ENCODE results near the gene LEUTX.
"Not testable (repeated sequence)": the region's sequence is repeated elsewhere in the genome, so short reads cannot be mapped to it uniquely, and the experiment has no call there.

LEUTX gene

DNA sequence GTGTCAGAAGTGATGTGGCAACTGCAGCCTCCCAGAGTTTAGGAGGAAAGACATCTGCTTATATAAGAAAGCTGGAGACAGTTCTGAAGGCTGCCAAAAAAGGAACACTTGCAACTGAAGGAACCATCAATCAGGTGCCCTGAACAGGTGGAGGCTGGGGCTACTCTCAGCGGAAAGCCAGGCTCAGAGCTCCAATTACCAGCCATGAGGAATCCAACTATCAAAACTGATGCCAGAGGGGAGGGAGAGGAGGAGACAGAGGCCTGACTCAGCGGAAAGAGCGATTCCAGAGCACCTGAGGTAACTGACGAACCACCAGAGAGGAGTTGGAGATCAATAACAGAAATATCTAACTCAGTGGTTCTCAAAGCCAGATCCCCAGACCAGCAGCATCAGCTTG lies 24.3 kb downstream of the LEUTX start:
- H3K4me3 ChIP-seq: no peak overlapping the region
- H3K4me1 ChIP-seq: no peaks in the 10 kb centered on the region
- H3K9me3 ChIP-seq: no peaks in the 10 kb centered on the region
- TF ChIP-seq, protein P1, sequence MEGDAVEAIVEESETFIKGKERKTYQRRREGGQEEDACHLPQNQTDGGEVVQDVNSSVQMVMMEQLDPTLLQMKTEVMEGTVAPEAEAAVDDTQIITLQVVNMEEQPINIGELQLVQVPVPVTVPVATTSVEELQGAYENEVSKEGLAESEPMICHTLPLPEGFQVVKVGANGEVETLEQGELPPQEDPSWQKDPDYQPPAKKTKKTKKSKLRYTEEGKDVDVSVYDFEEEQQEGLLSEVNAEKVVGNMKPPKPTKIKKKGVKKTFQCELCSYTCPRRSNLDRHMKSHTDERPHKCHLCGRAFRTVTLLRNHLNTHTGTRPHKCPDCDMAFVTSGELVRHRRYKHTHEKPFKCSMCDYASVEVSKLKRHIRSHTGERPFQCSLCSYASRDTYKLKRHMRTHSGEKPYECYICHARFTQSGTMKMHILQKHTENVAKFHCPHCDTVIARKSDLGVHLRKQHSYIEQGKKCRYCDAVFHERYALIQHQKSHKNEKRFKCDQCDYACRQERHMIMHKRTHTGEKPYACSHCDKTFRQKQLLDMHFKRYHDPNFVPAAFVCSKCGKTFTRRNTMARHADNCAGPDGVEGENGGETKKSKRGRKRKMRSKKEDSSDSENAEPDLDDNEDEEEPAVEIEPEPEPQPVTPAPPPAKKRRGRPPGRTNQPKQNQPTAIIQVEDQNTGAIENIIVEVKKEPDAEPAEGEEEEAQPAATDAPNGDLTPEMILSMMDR (IDR thresholded peaks at IDR 0.05): no peak
- no peaks in the 10 kb centered on the region for H3K36me3 ChIP-seq
- intact Hi-C loops (cut with DNase I; ENCODE audit: low total_unique reads): no loop called here
- no peak for DNase-seq
- H3K27me3 ChIP-seq: peaks cover 0 to 15% of the 10 kb centered on the region in 2 donors
- H3K27ac ChIP-seq: no peak overlapping the region

DNA sequence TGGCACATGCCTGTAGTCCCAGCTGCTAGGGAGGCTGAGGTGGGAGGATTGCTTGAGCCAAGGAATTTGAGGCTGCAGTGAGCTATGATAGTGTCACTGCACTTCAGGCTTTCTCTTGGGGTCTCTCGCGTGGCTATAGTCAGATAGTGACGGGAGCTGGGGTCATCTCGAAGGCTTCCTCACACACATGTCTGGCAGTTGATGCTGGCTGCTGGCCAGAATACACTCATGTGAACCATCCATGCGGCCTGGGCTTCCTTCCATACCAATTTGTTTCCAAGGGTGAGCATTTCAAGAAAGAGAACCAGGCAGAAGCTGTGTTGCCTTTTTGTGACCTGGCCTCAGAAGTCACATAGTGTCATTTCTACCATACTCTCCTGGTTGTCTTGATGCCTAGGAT lies 26.4 kb downstream of the LEUTX start:
- Histone ChIP-seq H3K4me1 (no peaks in the 10 kb centered on the region), H3K27ac (no peak overlapping the region), H3K27me3 (peaks cover 0 to 15% of the 10 kb centered on the region in 2 donors), H3K4me3 (no peak overlapping the region), H3K9me3 (no peaks in the 10 kb centered on the region), H3K36me3 (no peaks in the 10 kb centered on the region)
- intact Hi-C loops (cut with DNase I; ENCODE audit: low total_unique reads): no loop called here
- TF ChIP-seq, protein P1 (IDR thresholded peaks at IDR 0.05): no peak
- DNase-seq: no peak

DNA sequence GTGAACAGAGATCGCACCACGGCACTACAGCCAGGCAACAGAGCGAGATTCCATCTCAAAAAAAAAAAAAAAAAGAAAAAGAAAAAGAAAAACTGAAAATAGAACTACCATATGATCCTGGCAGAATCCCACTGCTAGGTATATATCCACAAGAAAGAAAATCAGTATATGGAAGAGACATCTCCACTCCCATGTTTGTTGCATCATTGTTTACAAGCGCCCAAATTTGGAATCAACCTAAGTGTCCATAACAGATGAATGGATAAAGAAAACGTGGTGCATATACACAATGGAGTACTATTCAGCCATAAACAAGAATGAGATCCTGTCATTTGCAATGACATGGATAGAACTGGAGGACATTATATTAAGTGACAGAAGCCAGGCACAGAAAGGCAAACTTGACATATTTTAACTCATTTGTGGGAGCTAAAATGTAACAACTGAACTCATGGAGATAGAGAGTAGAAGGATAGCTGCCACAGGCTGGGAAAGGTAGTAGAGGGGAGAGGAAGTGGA lies 29.3 kb downstream of the LEUTX start:
- no peaks in the 10 kb centered on the region for H3K4me1 ChIP-seq
- no peaks in the 10 kb centered on the region for H3K36me3 ChIP-seq
- H3K9me3 ChIP-seq: no peaks in the 10 kb centered on the region
- intact Hi-C loops (cut with DNase I; ENCODE audit: low total_unique reads): no loop called here
- TF ChIP-seq, protein P1 (IDR thresholded peaks at IDR 0.05): no peak
- H3K27me3 ChIP-seq: peaks cover 0 to 8% of the 10 kb centered on the region in 2 donors
- no peak overlapping the region for H3K27ac ChIP-seq
- H3K4me3 ChIP-seq: no peak overlapping the region
- DNase-seq: no peak

DNA sequence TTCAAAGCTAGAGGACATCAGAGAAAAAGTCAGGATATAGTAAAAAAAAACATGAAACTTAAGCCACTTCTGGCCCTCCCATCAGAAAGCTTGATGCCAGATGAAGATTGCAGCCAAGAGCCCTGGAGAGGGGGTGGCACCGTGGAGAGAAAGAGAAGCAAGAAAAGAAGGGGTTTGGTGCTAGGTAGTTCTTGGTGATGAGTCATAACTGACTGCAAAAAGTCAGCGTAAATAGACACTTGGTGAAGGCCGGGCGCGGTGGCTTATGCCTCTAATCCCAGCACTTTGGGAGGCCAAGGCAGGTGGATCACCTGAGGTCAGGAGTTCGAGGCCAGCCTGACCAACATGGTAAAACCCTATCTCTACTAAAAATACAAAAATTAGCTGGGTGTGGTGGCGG lies 30.0 kb downstream of the LEUTX start:
- H3K9me3 ChIP-seq; H3K36me3 ChIP-seq; H3K27me3 ChIP-seq; H3K27ac ChIP-seq; intact Hi-C loops (cut with DNase I; ENCODE audit: low total_unique reads); H3K4me3 ChIP-seq; H3K4me1 ChIP-seq: not testable (repeated sequence)
- peak in 1 of 2 donors; percentile 7 for DNase-seq

DNA sequence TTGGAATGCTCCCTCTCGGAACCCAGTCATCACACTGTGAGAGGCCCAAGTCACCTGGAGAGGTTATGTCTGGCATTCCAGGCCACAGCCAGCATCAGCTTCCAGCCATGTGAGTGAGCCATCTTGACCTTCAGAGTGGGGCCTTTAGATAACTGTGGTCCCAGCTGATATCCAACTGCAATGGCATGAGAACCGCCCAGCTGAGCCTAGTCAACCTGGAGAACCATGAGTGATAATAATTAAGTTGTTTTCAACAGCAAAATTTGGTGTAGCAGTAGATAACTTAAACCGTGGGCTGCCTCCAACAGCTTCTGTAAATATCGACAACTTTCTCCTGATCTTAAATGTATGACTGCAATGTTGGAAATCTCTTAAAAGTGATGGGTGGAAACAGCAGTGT lies 30.7 kb downstream of the LEUTX start:
- H3K27ac ChIP-seq: no peak overlapping the region
- TF ChIP-seq, protein P1 (IDR thresholded peaks at IDR 0.05): no peak
- H3K4me3 ChIP-seq: no peak overlapping the region
- no peaks in the 10 kb centered on the region for H3K9me3 ChIP-seq
- H3K36me3 ChIP-seq: no peaks in the 10 kb centered on the region
- no peaks in the 10 kb centered on the region for H3K27me3 ChIP-seq
- DNase-seq: no peak
- intact Hi-C loops (cut with DNase I; ENCODE audit: low total_unique reads): no loop called here
- no peaks in the 10 kb centered on the region for H3K4me1 ChIP-seq

DNA sequence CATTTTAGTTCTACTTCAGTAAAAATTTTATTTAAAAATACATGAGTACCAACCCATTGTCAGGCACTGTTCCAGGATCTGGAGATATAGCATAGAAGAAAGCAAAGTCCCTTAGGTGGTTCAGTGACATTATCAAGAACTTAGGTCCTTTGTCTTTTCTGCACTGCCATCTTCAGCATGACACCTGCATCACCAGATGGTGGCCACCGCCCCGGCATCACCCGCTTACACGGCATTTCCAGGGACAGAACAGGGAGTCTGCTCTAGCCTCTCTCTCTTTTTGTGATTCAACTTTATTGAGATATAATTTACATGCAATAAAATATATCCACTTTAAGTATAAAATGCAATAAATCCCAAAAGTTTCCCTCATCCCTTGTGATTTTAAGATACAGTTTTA lies 31.8 kb downstream of the LEUTX start:
- H3K36me3 ChIP-seq: peaks cover 0 to 6% (median 0%) of the 10 kb centered on the region in 3 donors
- no peak overlapping the region for H3K4me3 ChIP-seq
- TF ChIP-seq, protein P1 (IDR thresholded peaks at IDR 0.05): no peak
- no peaks in the 10 kb centered on the region for H3K27me3 ChIP-seq
- DNase-seq: peak in 1 of 2 donors; percentile 12
- no peaks in the 10 kb centered on the region for H3K9me3 ChIP-seq
- H3K4me1 ChIP-seq: no peaks in the 10 kb centered on the region
- no peak overlapping the region for H3K27ac ChIP-seq
- intact Hi-C loops (cut with DNase I; ENCODE audit: low total_unique reads): no loop called here

All from tibial artery (tissue), 4 donors.